Activated CD4-positive, alpha-beta memory T cell treated with anti-CD3 and anti-CD28 coated beads, Interleukin-2, amount 10 ng/mL, durations not matched to agents 7 days and 5 days (primary cell): ENCODE results near the gene ARHGEF26. TPM values are rescaled to one million over a fixed set of nuclear protein-coding genes. Genes with fewer than 3 reads are reported as not detected.
A peak's percentile ranks its signal among the peaks of the same experiment; 100 is the strongest.

Source experiments
- CTCF ChIA-PET: fragments of 350-600 bp; sonication (Branson Sonifier 250); formaldehyde crosslinking; loops from one replicate; lab custom pipeline; 2021; ENCODE audit warnings: antibody characterized with exemption, inconsistent platforms; lab: Charles Lee
- POLR2A ChIA-PET: fragments of 350-600 bp; sonication (Branson Sonifier 250); formaldehyde crosslinking; loops from one replicate; lab custom pipeline; 2021; ENCODE audit warnings: antibody characterized with exemption; lab: Charles Lee
- DNase-seq: peaks from one replicate; pipeline ENCODE4 v3.0.0-alpha.2; 2020
- H3K27ac Mint-ChIP-seq: one replicate; pipeline ENCODE4 v1.8.0; 2021; ENCODE audit warnings: mild to moderate bottlenecking, mixed read lengths
- H3K27me3 Mint-ChIP-seq: one replicate; pipeline ENCODE4 v1.8.0; 2021; ENCODE audit warnings: mixed read lengths
- H3K36me3 Mint-ChIP-seq: one replicate; pipeline ENCODE4 v1.8.0; 2021; ENCODE audit warnings: low read depth, mixed read lengths
- H3K4me1 Mint-ChIP-seq: one replicate; pipeline ENCODE4 v1.8.0; 2021; ENCODE audit warnings: mixed read lengths
- H3K4me3 Mint-ChIP-seq: one replicate; pipeline ENCODE4 v1.8.0; 2021; ENCODE audit warnings: mild to moderate bottlenecking, mixed read lengths
- H3K9me3 Mint-ChIP-seq: one replicate; pipeline ENCODE4 v1.8.0; 2021; ENCODE audit warnings: mixed read lengths
- total RNA-seq, 2 experiments: library from RNA; stranded (reverse); gene quantifications; one replicate each; pipeline ENCODE4 v1.2.3, GENCODE V29; 2021

Gene ARHGEF26
- total RNA-seq, 2 experiments from 2014 or later = 0.13 TPM

DNA sequence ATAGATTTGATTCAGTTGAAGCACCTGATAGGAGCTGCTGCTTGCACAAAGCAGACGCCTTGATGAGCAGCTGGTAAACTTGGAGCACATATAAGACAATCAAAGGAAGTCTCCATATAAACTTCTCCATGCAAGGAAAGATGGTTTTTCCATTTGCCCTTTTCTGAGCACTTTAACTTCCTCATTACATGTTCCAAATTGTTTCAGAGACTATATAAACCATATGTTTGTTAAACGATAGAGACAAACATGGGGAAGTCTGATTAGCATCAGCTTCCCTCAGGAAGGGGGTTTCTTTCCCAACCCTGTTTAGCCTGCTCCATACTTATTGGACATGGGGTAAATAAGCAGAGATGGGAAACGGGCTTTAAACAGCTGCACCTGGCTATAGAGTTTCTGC is 115.1 kb downstream of the ARHGEF26 start:
- POLR2A ChIA-PET = interaction anchor here (0.6 kb wide), 1 partner anchor 1921 kb away, joined by 3 read pairs; no protein-coding TSS in a partner anchor
- DNase-seq = no peak
- Mint-ChIP-seq H3K36me3 (no peaks in the 10 kb centered on the region), H3K9me3 (no peaks in the 10 kb centered on the region), H3K4me3 (no peak overlapping the region), H3K27me3 (peaks cover 9% of the 10 kb centered on the region), H3K27ac (no peak overlapping the region), H3K4me1 (peaks cover 8% of the 10 kb centered on the region)
- CTCF ChIA-PET = no interaction called here

DNA sequence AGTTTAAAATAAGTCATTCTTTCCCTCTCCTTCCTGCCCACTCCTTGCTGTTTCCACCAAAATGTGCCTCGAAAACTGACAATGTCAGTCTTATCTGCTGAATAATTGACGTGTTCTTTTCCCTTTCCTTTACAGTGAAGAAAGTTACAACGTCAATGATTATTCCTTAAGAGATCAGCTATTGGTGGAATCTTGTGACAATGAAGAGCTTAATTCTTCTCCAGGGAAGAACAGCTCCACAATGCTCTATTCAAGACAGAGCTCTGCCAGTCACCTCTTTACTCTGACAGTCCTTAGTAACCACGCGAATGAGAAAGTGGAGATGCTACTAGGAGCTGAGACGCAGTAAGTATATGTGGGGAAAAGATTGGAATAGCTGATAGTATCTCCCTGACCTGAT is 119.0 kb downstream of the ARHGEF26 start:
- H3K36me3 Mint-ChIP-seq = no peaks in the 10 kb centered on the region
- peaks cover 8% of the 10 kb centered on the region for H3K4me1 Mint-ChIP-seq
- no peak overlapping the region for H3K4me3 Mint-ChIP-seq
- no peaks in the 10 kb centered on the region for H3K27me3 Mint-ChIP-seq
- POLR2A ChIA-PET = no interaction called here
- H3K27ac Mint-ChIP-seq = no peak overlapping the region
- no peaks in the 10 kb centered on the region for H3K9me3 Mint-ChIP-seq
- no peak for DNase-seq
- CTCF ChIA-PET = no interaction called here

- DNase-seq = no peak
- Mint-ChIP-seq H3K27me3 (no peaks in the 10 kb centered on the region), H3K4me3 (no peak overlapping the region), H3K4me1 (peaks cover 9% of the 10 kb centered on the region), H3K36me3 (peaks cover 3% of the 10 kb centered on the region), H3K27ac (no peak overlapping the region), H3K9me3 (no peaks in the 10 kb centered on the region)
- CTCF ChIA-PET = no interaction called here
- POLR2A ChIA-PET = no interaction called here
Observed at GRCh38 chr3:154241496-154241895, 120.3 kb downstream of the ARHGEF26 start.

DNA sequence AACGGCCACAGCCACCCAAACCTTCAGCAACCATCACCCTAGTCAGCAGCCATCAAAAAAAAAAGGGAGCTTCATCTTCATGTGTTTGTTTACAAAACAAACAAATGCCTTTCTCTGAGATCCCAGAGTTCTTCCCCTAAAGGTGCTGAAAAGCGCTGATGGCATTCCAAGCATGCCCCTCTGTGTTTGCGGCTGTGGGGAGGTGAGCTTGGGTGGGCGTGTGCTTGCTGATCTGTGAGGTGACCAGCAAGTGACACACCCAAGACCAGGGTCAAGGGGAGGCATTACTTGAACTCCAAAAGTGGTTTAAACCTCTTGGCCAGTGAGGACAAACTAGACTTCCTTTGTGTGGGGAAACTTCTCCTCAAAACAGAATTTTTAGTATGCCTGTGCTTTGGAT is 121.6 kb downstream of the ARHGEF26 start:
- no peak for DNase-seq
- ChIA-PET CTCF (no interaction called here), POLR2A (no interaction called here)

DNA sequence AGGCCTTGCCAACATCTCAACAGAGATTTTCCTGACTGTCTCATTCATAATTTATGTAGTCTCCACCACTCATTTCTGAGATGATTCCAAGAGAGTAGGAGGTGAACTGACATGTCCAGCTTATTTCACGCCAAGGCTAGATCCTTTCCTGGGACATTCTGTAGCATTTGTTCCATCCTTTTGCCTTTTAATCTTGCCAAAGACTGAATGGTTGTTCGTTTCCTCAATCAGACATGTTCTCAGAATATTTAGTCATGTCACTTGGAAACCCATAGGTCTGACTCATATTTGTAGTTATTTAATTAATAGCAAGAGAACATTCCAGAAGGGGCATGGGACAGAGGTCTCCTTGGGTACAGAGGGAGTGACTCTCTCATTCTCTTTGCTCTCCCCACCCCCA is 122.2 kb downstream of the ARHGEF26 start:
- CTCF ChIA-PET = no interaction called here

More for the DNA sequence above, 121.6 kb downstream of the ARHGEF26 start:
- H3K36me3 Mint-ChIP-seq = peaks cover 13% of the 10 kb centered on the region
- H3K27ac Mint-ChIP-seq = no peak overlapping the region
- no peaks in the 10 kb centered on the region for H3K9me3 Mint-ChIP-seq
- H3K27me3 Mint-ChIP-seq = no peaks in the 10 kb centered on the region
- H3K4me1 Mint-ChIP-seq = peaks cover 5% of the 10 kb centered on the region
- H3K4me3 Mint-ChIP-seq = no peak overlapping the region

DNA sequence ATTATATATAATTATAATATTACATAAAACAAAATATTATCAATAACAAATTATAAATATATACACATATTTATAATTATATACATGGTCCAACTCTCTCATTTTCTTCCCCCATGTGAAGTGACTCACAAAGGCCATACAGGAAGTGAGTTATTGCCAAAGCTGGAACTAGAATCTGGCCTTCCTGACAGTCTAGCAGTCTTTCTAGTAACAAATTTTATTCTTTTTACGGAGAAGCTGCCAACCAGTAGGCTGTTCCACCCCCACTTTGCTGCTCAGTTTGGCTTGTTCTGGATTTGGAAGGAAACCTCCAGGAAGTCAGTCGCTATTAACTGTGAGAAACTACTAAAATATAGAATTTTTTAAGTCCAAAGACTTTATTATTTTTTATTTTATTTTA is 123.5 kb downstream of the ARHGEF26 start:
- H3K4me1 Mint-ChIP-seq = peaks cover 1% of the 10 kb centered on the region
- ChIA-PET POLR2A (no interaction called here), CTCF (no interaction called here)
- no peak for DNase-seq
- no peaks in the 10 kb centered on the region for H3K9me3 Mint-ChIP-seq
- H3K4me3 Mint-ChIP-seq = no peak overlapping the region
- no peak overlapping the region for H3K27ac Mint-ChIP-seq
- H3K27me3 Mint-ChIP-seq = no peaks in the 10 kb centered on the region
- peaks cover 16% of the 10 kb centered on the region for H3K36me3 Mint-ChIP-seq

More for the DNA sequence above, 122.2 kb downstream of the ARHGEF26 start:
- Mint-ChIP-seq H3K9me3 (no peaks in the 10 kb centered on the region), H3K36me3 (peaks cover 13% of the 10 kb centered on the region), H3K27ac (no peak overlapping the region), H3K4me1 (peaks cover 1% of the 10 kb centered on the region), H3K4me3 (no peak overlapping the region), H3K27me3 (no peaks in the 10 kb centered on the region)
- POLR2A ChIA-PET = no interaction called here
- no peak for DNase-seq

GRCh38 chr3:154247806-154248415 is 126.7 kb downstream of the ARHGEF26 start:
- Mint-ChIP-seq H3K36me3 (peaks cover 32% of the 10 kb centered on the region), H3K4me1 (peaks cover 1% of the 10 kb centered on the region), H3K27me3 (no peaks in the 10 kb centered on the region), H3K4me3 (no peak overlapping the region), H3K27ac (no peak overlapping the region), H3K9me3 (no peaks in the 10 kb centered on the region)
- POLR2A ChIA-PET = no interaction called here
- DNase-seq = no peak
- CTCF ChIA-PET = no interaction called here

DNA sequence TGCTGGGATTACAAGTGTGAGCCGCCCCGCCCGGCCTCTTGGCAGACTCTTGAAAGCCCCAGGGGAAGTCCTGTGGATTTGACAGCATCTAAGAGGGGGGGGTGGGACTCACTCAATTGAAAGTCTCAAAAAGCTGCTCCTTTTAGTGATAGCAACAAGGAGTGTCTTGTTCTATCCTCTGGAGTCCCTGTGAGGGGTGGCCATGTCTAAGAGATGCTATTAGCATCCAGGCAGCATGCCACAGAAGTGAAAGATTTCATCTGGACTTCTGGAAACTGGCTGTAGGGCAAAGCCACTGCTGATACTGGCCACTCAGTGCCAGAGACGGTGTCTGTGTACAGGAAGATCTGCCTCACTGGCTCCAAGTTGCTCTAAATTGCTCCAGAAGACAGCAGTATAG is 129.1 kb downstream of the ARHGEF26 start:
- peaks cover 1% of the 10 kb centered on the region for H3K4me1 Mint-ChIP-seq
- H3K27me3 Mint-ChIP-seq = no peaks in the 10 kb centered on the region
- ChIA-PET POLR2A (no interaction called here), CTCF (no interaction called here)
- no peaks in the 10 kb centered on the region for H3K9me3 Mint-ChIP-seq
- no peak for DNase-seq
- peaks cover 43% of the 10 kb centered on the region for H3K36me3 Mint-ChIP-seq
- no peak overlapping the region for H3K27ac Mint-ChIP-seq
- H3K4me3 Mint-ChIP-seq = no peak overlapping the region

GRCh38 chr3:154251610-154252009 is 130.4 kb downstream of the ARHGEF26 start:
- no peak for DNase-seq
- H3K27ac Mint-ChIP-seq = no peak overlapping the region
- H3K27me3 Mint-ChIP-seq = no peaks in the 10 kb centered on the region
- ChIA-PET CTCF (no interaction called here), POLR2A (no interaction called here)
- no peaks in the 10 kb centered on the region for H3K9me3 Mint-ChIP-seq
- peaks cover 46% of the 10 kb centered on the region for H3K36me3 Mint-ChIP-seq
- H3K4me1 Mint-ChIP-seq = no peaks in the 10 kb centered on the region
- no peak overlapping the region for H3K4me3 Mint-ChIP-seq

- ChIA-PET POLR2A (no interaction called here), CTCF (interaction anchor here (0.7 to 2.7 kb wide), 12 partner anchors 10 to 809 kb away, joined by 3 to 9 read pairs (median 3); partner anchors contain the start of gene ARHGEF26)
- Mint-ChIP-seq H3K27me3 (no peaks in the 10 kb centered on the region), H3K27ac (no peak overlapping the region), H3K4me1 (no peaks in the 10 kb centered on the region), H3K4me3 (no peak overlapping the region), H3K9me3 (no peaks in the 10 kb centered on the region), H3K36me3 (peaks cover 46% of the 10 kb centered on the region)
- peak; percentile 68 for DNase-seq
Observed at GRCh38 chr3:154252759-154253638, 131.8 kb downstream of the ARHGEF26 start.

- ChIA-PET CTCF (interaction anchor here (1.7 to 2.7 kb wide), 2 partner anchors 8 to 134 kb away, joined by 4 to 9 read pairs; partner anchors contain the start of gene ARHGEF26), POLR2A (no interaction called here)
- no peak for DNase-seq
- H3K27ac Mint-ChIP-seq = no peak overlapping the region
- H3K4me3 Mint-ChIP-seq = no peak overlapping the region
- peaks cover 55% of the 10 kb centered on the region for H3K36me3 Mint-ChIP-seq
- H3K4me1 Mint-ChIP-seq = no peaks in the 10 kb centered on the region
- H3K27me3 Mint-ChIP-seq = no peaks in the 10 kb centered on the region
- no peaks in the 10 kb centered on the region for H3K9me3 Mint-ChIP-seq
Observed at GRCh38 chr3:154254527-154254926, 133.3 kb downstream of the ARHGEF26 start.

GRCh38 chr3:154273381-154273780 is 152.2 kb downstream of the ARHGEF26 start:
- H3K4me1 Mint-ChIP-seq = peaks cover 1% of the 10 kb centered on the region
- ChIA-PET POLR2A (no interaction called here), CTCF (no interaction called here)
- peaks cover 65% of the 10 kb centered on the region for H3K36me3 Mint-ChIP-seq
- no peak for DNase-seq
- H3K27me3 Mint-ChIP-seq = no peaks in the 10 kb centered on the region
- peaks cover 1% of the 10 kb centered on the region for H3K9me3 Mint-ChIP-seq
- H3K4me3 Mint-ChIP-seq = no peak overlapping the region
- no peak overlapping the region for H3K27ac Mint-ChIP-seq

DNA sequence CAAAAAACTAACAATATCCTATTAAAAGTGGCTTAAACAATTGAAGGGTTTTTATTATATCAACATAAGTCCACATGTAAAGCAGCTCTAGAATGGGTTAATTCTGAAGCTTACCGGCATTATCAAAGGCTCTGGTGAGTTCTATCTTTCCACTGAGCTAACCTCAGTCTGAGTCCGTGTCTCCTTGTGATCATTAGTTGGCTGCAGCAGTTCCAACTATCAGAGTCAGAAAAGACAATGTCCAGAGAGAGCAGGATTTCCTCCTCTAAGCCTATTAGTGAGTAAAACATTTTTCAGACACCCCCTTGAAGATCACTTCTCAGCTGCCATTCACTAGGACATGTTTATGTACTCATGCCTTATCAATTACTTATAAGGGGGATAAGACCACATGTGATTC is 153.2 kb downstream of the ARHGEF26 start:
- ChIA-PET POLR2A (no interaction called here), CTCF (no interaction called here)
- H3K4me1 Mint-ChIP-seq = peaks cover 1% of the 10 kb centered on the region
- peaks cover 64% of the 10 kb centered on the region for H3K36me3 Mint-ChIP-seq
- H3K9me3 Mint-ChIP-seq = no peaks in the 10 kb centered on the region
- H3K27ac Mint-ChIP-seq = no peak overlapping the region
- no peak overlapping the region for H3K4me3 Mint-ChIP-seq
- H3K27me3 Mint-ChIP-seq = no peaks in the 10 kb centered on the region
- DNase-seq = no peak
